CD4-positive, alpha-beta T cell treated with Interleukin-17A for 4 hours (primary cell): ENCODE measurements around the gene PRRG2.

ENCODE experiments used
- DNase-seq: peaks from one replicate; pipeline ENCODE4 v3.0.0-alpha.2; 2020; ENCODE audit warnings: mixed read lengths

PRRG2 gene

DNA sequence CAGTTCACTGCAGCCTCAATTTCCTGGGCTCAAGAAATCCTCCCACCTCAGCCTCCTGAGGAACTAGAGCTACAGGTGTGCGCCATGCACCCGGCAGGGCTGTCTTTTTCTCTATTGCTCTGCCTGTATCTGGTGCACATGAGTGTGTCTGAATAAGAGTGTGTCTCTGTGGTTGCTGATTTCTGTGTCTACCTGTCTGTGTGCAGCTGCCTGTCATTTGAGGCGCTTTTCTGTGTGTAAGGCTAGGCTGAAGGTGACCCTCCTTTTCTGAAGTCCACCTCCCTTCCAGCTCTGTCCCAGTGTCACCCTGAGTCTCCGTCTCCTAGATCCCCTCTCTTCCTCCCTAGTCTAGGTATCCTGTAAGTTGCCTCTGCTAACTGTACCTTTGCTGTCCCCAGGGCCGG lies 8.4 kb downstream of the PRRG2 start:
- no peak for DNase-seq

DNA sequence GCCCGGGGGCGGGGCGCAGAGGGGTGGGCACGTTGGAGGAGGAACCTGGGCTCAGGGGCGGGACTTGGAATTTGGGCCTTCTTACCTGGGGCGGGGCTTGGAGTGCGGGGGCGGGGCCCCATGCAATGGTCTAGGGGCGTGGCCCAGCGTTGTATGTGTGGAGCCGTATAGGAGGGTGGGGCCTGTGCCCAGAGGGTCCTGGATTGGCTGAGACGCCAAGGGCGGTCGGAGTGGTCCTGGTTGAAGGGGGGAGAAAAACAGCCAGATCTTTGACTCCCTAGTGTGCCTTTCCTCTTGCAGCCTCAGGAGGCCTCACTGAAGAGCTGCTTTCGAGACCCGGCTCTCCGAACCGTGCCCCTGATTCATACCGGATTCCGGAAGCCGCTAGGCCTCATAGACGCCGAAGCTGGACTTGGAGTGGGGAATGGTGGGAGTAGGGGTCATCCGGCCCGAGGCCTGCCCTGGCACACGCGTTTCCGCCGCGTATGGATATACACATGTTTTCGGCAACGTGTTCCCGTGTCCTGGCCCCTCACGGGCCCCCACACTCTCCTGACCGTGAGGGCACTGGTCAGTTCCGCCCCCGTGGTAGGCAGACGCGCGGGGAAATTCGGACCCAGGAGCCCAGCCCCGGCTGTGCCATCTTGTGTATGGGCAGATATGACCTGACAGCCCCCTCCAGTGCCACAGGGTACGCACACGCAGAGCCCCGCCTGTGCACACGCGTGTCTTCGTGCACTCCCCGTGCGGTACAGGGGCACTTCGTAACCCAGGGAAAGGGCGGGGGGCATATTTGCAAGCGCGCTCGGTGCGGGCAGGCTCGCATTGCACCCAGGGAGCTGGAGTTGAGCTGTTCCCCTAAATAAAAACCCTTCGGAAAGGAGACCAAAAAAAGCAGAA lies 9.2 kb downstream of the PRRG2 start:
- peak; percentile 99 for DNase-seq

DNA sequence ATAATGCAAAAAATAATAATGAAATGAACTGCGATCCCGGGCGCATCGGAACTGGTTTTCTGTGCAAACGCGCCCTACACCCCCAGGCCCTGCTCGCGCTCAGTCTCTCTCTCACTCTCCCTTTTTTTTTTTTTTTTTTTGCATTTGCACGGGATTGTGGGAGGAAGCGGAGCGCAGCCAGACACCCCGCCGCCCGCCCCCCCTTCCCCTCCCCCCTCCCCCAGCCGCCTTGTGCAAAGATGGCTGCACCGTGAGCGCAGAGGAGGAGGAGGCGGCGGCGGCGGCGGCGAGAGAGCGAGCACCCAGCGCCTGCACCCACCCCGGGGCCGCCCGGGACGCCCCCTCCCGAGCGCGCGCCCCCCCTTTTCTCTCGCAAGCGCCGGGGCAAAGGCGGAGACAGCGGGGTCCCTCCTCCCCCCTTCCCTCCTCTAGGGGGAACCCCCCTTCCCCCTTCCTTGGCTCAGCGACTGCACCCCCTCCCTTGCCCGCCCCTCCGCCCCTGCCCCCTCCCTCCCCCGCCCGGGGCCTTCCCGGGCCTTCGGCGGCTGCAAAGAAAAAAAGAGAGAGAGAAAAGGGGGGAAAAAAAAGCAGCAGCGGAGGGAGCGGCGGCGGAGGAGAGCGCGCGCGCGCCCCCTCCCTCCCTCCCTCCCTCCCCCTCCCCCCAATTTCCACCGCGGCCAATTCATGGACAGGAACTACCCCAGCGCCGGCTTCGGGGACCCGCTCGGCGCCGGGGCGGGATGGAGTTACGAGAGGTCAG lies 10.0 kb downstream of the PRRG2 start, which contains the start of gene PRR12:
TSS of gene PRR12 (plus strand) at position 212 of the 760 bp plus-strand sequence. CDS start at position 685, 473 bp downstream.
- DNase-seq: peak; percentile 84

DNA sequence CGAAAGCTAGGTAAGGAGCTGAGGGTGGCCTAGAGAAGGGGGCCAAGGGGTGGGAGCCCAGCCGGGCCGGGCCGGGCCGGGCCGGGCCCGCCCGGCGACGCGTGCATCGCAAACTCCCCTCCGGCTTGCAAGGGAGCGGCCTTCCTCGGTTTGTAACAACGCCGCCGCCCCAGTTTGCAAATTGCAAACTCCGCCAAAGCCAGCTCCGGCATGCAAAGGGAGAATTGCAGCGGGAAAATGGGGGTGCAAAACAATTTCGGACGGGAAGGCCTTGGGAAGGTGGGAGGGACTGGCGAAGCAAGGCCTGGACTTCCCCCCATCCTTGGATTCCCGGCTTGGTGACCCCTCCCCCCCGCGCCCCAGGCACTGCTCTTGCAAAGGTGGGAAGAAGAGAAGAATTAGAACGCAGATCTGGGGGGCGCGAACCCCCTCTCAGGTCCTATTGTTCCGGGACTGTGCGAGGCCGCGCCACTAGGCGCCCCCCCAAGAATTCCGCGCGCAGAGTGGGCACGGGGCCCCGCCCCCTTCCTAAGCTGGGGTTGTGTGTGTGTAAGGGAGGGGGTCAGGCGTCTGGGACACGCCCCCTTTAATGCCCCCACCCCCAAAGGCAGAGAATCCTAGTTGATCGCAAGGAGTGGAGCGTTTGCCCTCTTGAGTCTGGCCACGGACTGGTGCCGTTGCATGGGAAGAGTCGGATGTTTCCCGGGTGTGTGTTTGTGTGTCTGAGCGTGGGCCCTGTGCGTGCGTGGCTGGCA lies 10.8 kb downstream of the PRRG2 start:
- peak; percentile 74 for DNase-seq

DNA sequence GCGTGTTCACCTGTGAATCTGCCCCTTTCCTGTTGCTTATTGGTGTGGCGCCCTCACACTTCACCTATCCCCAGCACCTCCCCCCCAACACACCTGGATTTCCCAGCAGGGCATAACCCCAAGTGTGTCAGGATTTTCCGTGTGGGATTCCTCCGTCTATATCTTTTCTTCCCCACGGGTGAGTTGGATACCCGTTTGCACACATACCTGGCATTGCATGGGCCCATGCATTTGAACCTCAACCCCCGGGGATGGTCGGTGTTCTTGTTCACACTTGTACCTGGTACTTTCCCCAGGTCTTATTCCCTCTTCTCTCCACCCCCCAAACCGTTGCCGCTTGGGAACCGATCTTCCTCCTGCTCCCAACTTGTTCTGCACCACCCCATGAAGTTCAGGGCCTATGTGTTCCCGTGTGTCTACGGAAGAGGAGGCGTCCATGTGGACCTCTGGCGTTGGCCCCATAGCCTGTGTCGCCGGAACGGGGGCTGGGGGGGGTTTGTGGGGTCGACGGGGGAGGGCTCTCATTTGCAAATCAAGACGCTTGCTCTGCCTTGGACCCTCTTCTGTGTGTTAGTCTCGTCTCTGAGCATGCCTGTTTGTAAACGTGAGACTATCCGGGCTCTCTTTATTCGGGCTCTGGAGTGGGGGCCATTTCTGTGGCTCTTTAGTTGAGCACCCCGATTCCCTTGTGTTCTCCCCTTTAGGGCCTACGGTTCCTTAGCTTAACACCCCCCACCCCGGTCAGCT lies 11.5 kb downstream of the PRRG2 start:
- no peak for DNase-seq

DNA sequence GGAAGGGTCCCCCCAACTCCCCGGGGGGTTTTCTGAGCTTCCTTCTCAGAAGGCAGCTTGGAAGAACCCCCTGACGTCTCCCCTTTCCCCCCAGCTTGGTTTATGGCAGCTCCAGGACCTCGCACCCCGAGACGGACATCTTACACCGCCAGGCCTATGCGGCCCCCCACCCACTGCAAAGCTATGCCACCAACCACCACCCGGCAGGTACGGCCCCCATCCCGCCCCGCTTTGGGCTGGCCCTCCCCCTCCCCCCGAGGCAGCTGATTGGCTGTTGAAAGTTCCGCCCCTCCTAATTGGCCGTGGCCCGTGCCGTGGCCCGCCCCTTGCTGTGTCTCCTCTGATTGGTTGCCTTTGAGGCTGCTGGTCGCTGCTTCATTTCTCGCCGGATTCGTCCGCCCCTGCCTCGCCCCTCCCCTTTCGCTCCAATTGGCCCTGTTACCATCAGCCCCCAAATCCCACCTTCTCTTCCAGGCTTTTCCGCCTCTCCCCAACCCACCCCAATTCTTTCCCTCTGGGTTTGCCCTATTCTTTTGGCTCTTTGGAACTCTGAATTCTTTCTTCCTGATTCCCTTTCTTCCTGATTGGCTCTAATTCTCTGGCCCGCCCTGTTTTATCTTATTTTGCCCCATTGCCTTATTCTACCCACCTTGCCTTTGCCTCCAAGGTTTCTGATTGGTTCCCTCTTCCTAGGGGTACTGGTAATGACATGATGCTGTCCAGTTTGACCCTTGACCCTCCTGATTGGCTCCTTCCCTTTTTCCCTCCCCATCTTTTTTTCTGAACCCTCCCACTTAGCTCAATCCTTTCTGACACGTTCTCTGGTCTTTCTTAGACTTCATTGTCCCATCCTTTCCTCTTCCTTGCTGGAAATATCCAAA lies 12.4 kb downstream of the PRRG2 start:
- peak; percentile 95 for DNase-seq

DNA sequence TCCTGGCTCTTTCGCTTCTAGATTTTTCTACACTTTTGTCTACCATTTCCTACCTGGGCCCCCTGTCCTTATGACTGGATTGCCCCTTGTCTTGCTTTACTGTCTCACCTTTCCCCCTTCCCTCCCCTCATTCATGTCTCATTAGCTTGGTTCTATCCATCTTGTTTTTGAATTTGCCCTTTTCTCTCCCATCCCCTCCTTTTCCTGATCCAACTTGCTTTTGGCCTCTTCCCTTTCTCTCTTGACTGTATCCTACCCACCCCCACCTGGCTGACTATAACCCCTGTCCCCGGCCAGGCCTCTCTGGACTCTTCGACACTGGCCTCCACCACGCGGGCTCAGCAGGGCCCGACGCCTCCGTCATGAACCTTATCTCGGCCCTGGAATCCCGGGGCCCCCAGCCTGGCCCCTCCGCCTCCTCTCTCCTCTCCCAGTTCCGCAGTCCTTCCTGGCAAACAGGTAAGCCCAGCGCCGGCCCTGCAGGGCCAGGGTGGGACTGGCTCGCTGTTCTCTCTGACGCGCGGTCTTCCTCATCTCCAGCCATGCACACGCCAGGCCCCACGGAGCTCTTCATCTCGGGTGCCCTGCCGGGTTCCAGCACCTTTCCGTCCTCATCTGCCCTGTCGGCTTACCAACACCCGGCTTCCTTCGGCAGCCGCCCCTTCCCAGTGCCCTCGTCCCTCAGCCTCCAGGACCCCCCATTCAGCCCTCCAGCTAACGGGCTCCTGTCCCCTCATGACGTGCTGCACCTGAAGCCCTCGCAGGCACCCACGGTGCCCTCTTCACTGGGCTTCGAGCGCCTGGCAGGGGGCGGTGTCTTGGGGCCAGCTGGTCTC lies 13.3 kb downstream of the PRRG2 start:
- DNase-seq: no peak

DNA sequence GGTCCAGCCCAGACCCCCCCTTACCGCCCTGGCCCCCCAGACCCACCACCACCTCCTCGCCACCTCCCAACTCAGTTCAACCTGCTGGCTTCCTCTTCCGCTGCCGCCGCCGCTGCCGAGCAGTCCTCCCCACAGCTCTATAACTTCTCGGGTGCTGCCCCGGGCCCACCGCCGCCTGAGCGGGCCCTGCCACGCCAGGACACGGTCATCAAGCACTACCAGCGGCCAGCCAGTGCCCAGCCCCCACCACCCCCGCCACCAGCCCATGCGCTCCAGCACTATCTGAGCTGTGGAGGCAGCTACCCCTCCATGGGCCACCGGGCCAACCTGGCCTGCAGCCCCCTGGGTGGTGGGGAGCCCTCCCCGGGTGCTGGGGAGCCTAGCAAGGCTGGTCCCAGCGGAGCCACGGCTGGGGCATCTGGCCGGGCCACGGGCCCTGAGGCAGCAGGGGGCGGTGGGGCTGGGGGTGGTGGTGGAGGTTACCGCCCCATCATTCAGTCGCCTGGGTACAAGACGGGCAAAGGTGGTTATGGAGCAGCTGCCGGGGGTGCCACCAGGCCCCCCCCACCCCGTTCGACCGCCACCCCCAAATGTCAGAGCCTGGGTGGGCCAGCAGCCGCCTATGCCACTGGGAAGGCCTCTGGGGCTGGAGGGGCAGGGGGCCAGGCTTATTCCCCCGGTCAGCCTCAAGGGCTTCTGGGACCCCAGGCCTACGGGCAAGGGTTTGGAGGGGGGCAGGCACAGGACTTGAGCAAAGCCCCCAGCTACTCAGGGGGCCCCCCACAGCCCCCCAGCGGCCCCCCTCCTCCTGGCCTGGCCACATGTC lies 14.1 kb downstream of the PRRG2 start:
- DNase-seq: no peak

DNA sequence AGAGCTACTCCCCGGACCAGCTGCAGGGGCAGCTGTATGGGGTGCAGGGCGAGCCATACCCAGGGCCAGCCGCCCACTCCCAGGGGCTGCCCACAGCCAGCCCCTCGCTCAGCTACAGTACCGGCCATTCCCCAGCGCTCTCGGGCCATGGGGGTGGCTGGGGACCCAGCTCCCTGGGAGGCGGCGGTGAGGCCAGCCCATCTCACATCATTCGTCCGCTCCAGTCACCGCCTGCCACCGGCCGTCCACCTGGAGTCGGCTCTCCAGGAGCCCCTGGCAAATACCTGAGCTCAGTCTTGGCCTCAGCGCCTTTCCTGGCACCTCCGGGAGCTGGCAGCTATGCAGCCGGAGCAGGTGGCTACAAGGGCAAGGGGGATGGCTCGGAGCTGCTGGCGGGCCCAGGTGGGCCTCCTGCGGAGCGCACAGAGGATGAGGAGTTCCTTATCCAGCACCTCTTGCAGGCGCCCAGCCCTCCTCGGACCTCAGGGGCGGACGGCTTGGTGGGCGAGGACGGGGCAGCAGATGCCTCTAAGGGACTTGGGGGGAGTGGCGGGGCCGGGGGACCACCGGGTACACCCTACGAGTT lies 14.8 kb downstream of the PRRG2 start:
- no peak for DNase-seq

DNA sequence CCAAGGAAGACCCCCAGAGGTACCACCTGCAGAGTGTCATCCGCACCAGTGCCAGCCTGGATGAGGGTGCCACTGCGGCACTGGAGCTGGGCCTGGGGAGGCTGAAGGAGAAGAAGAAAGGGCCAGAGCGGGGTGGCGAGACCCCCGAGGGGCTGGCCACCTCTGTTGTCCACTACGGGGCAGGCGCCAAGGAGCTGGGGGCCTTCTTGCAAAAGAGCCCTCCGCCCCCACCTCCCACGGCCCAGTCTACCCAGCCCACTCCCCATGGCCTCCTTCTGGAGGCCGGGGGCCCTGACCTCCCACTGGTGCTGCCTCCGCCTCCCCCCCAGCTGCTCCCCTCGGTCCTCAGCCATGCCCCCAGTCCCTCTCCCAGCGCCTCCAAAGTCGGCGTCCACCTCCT lies 15.3 kb downstream of the PRRG2 start:
- no peak for DNase-seq

DNA sequence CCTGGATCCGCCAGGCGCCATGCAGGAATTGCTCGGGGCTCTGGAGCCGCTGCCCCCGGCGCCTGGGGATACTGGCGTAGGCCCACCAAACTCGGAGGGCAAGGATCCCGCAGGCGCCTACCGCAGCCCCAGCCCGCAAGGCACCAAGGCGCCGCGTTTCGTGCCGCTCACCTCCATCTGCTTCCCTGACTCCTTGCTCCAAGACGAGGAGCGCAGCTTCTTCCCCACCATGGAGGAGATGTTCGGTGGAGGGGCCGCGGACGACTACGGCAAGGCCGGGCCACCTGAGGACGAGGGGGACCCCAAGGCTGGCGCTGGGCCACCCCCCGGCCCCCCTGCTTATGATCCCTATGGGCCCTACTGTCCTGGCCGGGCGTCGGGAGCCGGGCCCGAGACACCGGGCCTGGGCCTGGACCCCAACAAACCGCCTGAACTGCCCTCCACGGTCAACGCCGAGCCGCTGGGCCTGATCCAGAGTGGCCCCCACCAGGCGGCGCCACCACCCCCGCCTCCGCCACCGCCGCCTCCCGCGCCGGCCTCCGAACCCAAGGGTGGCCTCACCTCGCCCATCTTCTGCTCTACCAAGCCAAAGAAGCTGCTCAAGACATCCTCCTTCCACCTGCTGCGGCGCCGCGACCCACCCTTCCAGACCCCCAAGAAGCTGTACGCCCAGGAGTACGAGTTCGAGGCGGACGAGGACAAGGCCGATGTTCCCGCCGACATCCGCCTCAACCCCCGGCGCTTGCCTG lies 16.0 kb downstream of the PRRG2 start:
- no peak for DNase-seq

DNA sequence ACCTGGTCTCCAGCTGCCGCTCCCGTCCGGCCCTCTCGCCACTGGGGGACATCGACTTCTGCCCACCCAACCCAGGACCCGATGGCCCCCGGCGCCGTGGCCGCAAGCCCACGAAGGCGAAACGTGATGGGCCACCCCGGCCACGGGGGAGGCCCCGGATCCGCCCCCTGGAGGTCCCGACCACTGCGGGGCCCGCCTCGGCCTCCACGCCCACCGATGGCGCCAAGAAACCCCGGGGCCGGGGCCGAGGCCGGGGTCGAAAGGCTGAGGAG lies 16.5 kb downstream of the PRRG2 start:
- DNase-seq: no peak

DNA sequence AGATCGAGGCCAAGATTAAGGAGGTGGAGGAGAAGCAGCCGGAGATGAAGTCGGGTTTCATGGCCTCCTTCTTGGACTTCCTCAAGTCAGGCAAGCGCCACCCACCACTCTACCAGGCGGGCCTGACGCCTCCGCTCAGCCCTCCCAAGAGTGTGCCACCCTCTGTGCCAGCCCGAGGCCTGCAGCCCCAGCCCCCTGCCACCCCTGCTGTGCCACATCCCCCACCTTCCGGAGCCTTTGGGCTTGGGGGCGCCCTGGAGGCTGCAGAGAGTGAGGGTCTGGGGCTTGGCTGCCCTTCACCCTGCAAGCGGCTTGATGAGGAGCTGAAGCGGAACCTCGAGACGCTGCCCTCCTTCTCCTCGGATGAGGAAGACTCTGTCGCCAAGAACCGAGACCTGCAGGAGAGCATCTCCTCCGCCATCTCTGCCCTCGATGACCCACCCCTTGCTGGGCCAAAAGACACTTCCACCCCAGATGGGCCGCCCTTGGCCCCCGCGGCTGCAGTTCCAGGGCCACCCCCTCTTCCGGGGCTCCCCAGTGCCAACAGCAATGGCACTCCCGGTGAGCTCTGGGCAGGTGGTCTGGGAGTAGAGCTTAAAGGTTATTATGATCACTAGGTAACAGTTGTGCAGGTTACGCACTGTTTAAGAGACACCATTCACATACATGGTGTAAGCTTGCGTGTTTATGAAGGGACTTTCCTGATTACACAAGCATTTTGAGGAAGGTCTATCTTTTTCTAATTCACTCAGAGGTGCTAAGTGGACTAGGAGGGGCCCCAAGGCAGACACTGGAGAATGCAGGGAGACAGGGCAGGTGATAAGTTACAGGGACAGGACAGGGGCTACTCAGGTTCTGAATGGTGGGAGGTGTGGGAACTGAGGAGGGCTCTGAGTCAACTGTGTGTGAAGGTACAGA lies 18.5 kb downstream of the PRRG2 start:
- DNase-seq: no peak

DNA sequence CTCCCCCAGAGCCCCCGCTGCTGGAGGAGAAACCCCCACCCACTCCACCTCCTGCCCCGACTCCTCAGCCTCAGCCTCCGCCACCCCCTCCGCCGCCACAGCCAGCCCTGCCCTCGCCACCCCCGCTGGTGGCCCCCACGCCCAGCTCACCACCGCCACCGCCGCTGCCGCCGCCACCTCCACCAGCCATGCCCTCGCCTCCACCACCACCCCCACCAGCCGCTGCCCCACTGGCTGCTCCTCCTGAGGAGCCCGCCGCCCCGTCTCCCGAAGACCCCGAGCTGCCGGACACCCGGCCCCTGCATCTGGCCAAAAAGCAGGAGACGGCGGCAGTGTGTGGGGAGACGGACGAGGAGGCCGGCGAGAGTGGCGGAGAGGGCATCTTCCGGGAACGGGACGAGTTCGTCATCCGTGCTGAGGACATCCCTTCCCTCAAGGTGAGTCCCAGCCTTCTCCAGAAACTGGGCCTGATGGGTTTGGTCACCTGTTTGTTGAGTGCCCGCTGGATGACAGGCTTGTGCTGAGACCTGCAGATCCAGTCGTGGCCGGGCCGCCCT lies 20.4 kb downstream of the PRRG2 start:
- no peak for DNase-seq

DNA sequence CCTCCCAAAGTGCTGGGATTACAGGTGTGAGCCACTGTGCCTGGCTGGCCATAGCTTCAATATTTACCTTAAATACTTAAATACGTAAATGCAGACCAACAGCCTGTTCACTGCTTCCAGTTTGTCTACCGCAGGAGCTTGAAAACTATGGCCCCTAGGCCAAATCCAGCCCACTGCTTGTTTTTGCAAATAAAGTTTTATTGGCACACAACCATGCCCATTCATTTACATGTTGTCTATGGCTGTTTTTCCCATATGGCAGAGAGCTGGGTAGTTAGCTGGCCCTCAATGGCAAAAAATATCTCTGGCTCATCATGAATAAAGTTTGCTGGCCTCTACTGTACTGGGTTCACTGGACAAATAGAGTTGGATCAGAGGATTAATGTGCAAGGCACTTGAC lies 21.7 kb downstream of the PRRG2 start:
- DNase-seq: no peak

DNA sequence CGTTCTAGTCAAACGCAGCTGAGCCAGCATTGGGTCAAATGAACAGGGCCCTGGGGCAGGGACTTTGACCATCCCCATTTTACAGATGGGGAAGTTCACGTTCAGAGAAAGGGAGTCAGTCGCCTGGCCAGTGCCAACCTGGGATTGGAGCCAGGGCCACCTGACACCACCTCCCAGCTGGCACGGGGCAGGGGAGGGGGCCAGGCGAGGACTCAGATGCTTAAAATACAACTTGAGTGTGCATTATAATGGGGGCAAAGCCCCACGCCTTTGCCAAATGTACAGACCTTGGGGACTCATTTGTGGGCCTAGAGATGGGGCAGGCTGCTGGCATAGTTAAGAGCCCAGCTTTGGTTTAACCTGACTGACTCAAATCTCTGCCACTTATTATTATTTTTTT lies 24.5 kb downstream of the PRRG2 start:
- no peak for DNase-seq

DNA sequence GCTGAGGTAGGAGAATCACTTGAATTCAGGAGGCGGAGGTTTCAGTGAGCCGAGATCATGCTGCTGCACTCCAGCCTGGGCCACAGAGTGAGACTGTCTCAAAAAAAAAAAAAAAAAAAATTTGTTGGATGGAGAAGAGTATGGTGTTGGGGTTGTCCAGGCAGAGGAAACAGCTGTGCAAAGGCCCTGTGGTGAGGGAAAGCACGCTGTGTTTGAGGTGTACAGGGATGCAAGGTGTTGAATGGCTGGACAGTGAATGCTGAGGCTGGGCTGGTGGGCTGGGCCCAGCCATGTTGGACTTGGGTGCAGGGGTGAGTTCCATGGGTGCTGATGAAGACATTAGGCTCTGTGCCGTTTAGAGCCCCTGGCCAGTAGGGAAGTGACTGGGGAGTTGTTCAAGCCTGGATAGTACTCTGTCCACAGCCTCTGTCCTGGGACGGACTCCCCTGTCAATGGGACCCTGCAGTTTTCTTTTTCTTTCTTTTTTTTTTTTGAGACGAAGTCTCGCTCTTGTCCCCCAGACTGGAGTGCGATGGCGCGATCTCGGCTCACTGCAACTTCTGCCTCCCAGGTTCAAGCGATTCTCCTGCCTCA lies 28.5 kb downstream of the PRRG2 start:
- DNase-seq: no peak
